NT2/D1 (cell line): ENCODE data around the gene CCDC188.

Source experiments
- SUZ12 ChIP-seq: IDR thresholded peaks from 2 replicates; pipeline ENCODE4 v1.6.1; 2011; ENCODE audit not compliant: insufficient read length, insufficient read depth; ENCODE audit errors: extremely low read depth
- YY1 ChIP-seq: IDR thresholded peaks from 2 replicates; pipeline ENCODE4 v1.6.1; 2011; ENCODE audit not compliant: insufficient read length, insufficient read depth
- ZNF274 ChIP-seq: IDR thresholded peaks from 2 replicates; pipeline ENCODE4 v1.6.1; 2011; ENCODE audit warnings: mild to moderate bottlenecking, low read depth, low read length

- TF ChIP-seq ZNF274, result no peak
- no peak for TF ChIP-seq SUZ12
- TF ChIP-seq YY1, result no peak
Observed at GRCh38 chr22:20179455-20180244, 28.8 kb upstream of the CCDC188 start.
